Measurements from ENCODE around the gene PLXNA4.

DNA sequence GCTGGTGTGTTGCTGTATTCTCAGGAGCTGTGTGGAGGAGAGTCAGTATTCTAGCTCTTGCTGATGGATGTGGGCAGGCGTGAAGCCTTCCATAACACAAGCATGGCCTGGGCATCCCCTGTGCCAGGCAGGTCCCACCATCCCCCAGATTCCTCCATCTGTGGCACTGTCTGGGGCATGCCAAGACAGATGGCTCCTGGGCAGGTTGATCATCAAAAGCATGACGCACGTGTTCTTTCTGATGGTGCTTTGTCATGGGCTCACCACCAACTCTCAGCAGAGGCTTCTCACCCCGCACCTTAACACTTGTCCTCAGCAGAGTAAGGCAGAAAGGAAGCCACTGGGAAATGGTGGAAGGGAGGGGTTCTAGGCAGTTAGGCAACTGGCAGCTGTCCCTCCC, 364.3 kb downstream of the PLXNA4 start:
- TF ChIP-seq, protein P1, sequence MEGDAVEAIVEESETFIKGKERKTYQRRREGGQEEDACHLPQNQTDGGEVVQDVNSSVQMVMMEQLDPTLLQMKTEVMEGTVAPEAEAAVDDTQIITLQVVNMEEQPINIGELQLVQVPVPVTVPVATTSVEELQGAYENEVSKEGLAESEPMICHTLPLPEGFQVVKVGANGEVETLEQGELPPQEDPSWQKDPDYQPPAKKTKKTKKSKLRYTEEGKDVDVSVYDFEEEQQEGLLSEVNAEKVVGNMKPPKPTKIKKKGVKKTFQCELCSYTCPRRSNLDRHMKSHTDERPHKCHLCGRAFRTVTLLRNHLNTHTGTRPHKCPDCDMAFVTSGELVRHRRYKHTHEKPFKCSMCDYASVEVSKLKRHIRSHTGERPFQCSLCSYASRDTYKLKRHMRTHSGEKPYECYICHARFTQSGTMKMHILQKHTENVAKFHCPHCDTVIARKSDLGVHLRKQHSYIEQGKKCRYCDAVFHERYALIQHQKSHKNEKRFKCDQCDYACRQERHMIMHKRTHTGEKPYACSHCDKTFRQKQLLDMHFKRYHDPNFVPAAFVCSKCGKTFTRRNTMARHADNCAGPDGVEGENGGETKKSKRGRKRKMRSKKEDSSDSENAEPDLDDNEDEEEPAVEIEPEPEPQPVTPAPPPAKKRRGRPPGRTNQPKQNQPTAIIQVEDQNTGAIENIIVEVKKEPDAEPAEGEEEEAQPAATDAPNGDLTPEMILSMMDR (IDR thresholded peaks at IDR 0.05) = no peak
- no peak for TF ChIP-seq EZH2 (IDR thresholded peaks at IDR 0.05; ENCODE audit: borderline replicate concordance, insufficient read depth, low read depth, low read length, poor library complexity, severe bottlenecking)

All from B cell (primary cell).